Measurements from ENCODE around the gene LRCH4.
A peak's percentile ranks its signal among the peaks of the same experiment; 100 is the strongest.
"Not testable (repeated sequence)": the region's sequence is repeated elsewhere in the genome, so short reads cannot be mapped to it uniquely, and the experiment has no call there.

The LRCH4 gene

GRCh38 chr7:100544967-100545359, 41.0 kb downstream of the LRCH4 start:
- no peak for DNase-seq (ENCODE audit: low spot score)

DNA sequence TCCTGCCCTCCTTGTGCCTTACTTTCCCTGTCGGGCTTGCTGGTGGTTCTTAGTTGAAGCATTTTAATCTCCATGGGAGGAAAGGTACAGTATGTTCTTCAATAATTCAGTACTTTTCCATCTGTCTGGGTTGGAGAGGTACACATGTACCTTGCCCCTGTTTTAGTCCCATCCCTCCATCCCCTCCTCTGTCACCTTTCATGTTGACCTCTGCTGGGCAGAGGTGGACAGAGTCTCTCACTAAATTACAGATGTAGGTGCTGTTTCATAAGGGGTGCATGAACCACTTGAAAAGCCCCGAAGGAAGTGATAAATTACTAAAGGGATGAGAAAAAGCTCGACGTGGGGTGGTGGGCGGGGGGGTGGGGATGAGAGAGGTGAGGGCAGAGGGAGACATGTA, 41.5 kb downstream of the LRCH4 start:
- DNase-seq (ENCODE audit: low spot score), result no peak

DNA sequence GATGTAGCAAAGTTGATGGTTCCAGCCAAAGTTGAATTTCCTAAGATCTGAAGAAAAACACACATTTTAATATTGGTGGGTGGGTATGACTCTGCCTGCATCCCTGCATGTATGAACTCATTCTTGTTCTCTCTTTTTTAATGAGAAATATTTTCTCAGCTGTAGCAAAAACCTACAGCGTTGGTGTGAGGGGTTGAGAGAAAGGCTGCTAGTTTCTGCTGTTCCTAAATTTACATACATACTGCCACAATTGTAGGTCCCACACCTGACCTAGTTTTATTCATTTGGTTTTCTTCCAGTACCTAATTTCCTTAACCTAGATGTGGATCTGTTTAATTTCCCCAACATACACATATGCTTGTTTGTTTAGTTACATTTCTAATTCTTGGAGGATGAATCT, 42.3 kb downstream of the LRCH4 start:
- no peak for DNase-seq (ENCODE audit: low spot score)

- DNase-seq (ENCODE audit: low spot score), result not testable (repeated sequence)
These were observed 44.6 kb downstream of the LRCH4 start for GRCh38 chr7:100541309-100541708.

DNA sequence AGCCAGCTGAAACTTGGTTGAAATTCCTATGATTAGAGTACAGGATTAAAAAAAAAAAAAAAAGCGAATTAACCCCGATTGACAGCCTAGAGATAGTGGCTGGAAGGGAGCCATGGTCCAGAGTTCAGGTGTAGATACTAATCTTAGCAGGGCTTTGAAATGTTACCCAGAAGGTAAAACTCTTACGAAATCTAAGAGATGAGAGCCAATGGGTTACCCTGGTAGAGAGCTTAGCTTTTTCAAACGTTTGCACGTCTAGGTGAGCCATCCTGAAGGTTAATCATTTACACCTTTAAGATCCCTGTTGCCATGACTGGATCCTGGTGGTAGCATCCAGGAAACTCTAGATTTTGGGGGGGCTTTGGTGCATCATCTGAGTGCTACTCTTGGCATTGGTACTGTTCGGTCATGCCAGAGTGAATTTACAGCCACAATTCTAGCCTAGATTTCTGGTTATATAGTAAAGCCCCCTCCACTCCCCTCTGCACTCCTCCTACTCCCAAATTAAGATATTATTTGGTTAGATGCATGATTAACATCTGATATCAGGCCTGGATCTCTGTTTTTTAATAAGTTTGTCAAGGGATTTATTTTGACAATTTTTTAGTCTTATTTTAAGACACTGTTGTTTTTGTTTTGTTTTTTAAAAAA, 45.7 kb downstream of the LRCH4 start:
- DNase-seq (ENCODE audit: low spot score), result peak; percentile 84

- DNase-seq (ENCODE audit: low spot score), result no peak
These were observed 46.4 kb downstream of the LRCH4 start for GRCh38 chr7:100539436-100540006.

DNA sequence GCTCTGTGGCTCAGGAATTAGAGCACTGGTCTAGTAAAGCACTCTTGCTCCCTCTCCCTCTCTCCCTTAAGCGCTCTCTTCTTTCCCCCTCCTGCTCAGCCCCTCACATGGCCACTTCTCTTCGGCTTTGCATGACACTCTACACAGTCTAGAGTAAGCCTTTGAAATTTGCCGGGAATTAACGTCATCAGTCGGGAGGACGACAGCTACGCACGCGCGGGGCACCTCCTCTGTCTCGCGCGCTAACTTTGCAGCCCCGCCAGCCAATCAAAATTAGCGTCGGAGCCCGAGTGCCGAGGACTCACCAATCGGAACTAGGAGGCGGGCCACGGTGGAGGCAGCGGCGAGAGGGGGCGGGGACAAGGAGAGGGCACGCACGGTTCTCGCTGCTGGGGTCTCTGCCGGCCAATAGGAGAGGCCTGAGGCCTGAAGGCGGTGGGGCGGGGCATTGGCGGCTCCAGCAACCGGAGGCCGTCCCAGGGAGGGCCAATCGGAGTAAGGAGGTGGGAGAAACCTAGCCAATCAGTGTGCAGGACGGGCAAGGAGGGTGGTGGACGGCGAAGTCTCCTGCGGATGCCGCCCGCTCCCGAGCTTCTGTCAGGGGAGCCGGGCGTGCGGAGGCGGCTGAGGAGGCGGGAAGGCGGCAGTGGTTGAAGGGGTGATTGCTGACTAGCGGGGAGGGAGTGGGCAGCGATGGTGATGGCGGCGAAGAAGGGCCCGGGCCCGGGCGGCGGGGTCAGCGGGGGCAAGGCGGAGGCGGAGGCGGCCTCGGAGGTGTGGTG, 47.1 kb downstream of the LRCH4 start, which contains the start of gene AGFG2:
AGFG2 (plus strand) TSS at position 550 of the 782 bp plus-strand sequence; CDS start at position 694, 144 bp downstream.
- peak; percentile 98 for DNase-seq (ENCODE audit: low spot score)

GRCh38 chr7:100538348-100538653, 47.6 kb downstream of the LRCH4 start:
- DNase-seq (ENCODE audit: low spot score), result no peak

DNA sequence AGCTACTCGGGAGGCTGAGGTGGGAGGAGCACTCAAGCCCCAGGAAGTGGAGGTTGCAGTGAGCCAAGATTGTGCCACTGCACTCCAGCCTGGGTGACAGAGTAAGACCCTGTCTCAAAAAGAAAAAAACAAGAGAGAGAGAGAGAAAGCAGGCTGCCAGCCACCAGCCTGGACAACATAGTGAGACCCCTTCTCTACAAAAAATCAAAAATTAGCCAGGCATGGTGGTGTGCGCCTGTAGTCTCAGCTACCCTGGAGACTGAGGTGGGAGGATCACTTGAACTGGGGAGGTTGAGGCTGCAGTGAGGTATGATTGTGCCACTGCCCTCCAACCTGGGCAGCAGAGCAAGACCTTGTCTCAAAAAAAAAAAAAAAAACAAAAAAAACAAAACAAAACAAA, 49.2 kb downstream of the LRCH4 start:
- not testable (repeated sequence) for DNase-seq (ENCODE audit: low spot score)

GRCh38 chr7:100535982-100536381, 49.9 kb downstream of the LRCH4 start:
- not testable (repeated sequence) for DNase-seq (ENCODE audit: low spot score)

DNA sequence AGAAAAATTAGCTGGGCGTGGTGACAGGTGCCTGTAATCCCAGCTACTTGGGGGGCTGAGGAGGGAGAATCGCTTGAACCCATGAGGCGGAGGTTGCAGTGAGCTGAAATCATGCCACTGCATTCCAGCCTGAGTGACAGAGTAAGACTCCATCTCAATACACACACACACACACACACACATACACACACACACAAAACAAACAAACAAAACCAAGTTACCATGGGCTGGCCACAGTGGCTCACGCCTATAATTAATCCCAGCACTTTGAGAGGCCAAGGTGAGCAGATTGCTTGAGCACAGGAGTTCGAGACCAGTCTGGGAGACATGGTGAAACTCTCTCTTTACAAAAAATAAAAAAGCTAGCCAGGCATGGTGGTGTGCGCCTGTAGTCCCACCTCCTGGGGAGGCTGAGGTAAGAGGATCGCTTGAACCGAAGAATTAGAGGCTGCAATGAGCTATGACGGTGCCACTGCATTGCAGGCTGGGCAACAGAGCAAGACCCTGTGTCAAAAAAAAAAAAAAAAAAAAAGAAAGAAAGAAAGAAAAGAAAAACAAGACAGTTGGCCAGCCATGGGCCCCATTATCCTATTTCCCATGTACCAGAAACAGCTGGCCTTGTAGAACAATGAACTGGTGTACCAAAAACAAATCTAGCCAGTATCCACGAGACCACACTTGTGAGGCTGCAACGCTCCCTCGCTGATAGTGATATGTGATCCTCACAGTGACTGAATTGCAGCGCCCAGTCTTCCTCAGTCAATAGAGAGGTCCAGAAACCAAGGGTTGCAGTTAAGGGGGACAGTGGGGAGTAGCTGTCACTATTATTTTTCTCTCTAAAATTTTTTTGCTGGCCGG, 53.5 kb downstream of the LRCH4 start:
- DNase-seq (ENCODE audit: low spot score), result no peak

- DNase-seq (ENCODE audit: low spot score), result not testable (repeated sequence)
These were observed 57.6 kb downstream of the LRCH4 start for GRCh38 chr7:100528108-100528866.

All from HuH-7 (cell line).